ENCODE measurements around the gene AHR.

GRCh38 chr7:17355050-17355449 lies 56.6 kb downstream of the AHR start:
- no peak for TF ChIP-seq CTCF (IDR thresholded peaks at IDR 0.05; ENCODE audit: low read length)
- no peak for TF ChIP-seq EZH2 (IDR thresholded peaks at IDR 0.05; ENCODE audit: borderline replicate concordance, low read length)

Data from OCI-LY1 (cell line).